Measurements from ENCODE around the gene ARID1A.

GRCh38 chr1:26786437-26787380 is 90.9 kb downstream of the ARID1A start:
- TF ChIP-seq CTCF (IDR thresholded peaks at IDR 0.05; ENCODE audit: low read length) = no peak
- TF ChIP-seq EZH2 (IDR thresholded peaks at IDR 0.05; ENCODE audit: borderline replicate concordance, low read length) = no peak

Data from OCI-LY1 (cell line).